IgD-negative memory B cell (primary cell): ENCODE results near the gene PMPCB. TPM values are rescaled to one million over a fixed set of nuclear protein-coding genes. Genes with fewer than 3 reads are reported as not detected.

ENCODE experiments used
- H3K27ac Mint-ChIP-seq, 3 donors: one replicate each; pipeline ENCODE4 v1.8.0; 2020 to 2022; ENCODE audit warnings: mild to moderate bottlenecking in 3 of 3, mixed read lengths in 3 of 3, moderate library complexity in 1 of 3
- H3K27me3 Mint-ChIP-seq: one replicate; pipeline ENCODE4 v1.8.0; 2021; ENCODE audit warnings: mixed read lengths
- H3K36me3 Mint-ChIP-seq: one replicate; pipeline ENCODE4 v1.8.0; 2020; ENCODE audit warnings: mild to moderate bottlenecking, mixed read lengths
- H3K4me1 Mint-ChIP-seq, 3 donors: one replicate each; pipeline ENCODE4 v1.8.0; 2020 to 2022; ENCODE audit warnings: mixed read lengths in 3 of 3, mild to moderate bottlenecking in 1 of 3
- H3K4me3 Mint-ChIP-seq, 4 donors: one replicate each; pipeline ENCODE4 v1.8.0; 2020 to 2022; ENCODE audit warnings: mild to moderate bottlenecking in 4 of 4, mixed read lengths in 4 of 4, moderate library complexity in 3 of 4
- H3K9me3 Mint-ChIP-seq, 3 donors: one replicate each; pipeline ENCODE4 v1.8.0; 2020 to 2021; ENCODE audit warnings: mixed read lengths in 3 of 3, mild to moderate bottlenecking in 1 of 3
- polyA plus RNA-seq: library from polyadenylated mRNA; unstranded; fragments of 300-500 nt; fragmentation: Illumina TruSeq; gene quantifications from one replicate; pipeline ENCODE4 v1.2.3, GENCODE V29; 2021

PMPCB gene
- polyA plus RNA-seq, 1 donor from 2014 or later: 62.6 TPM

GRCh38 chr7:103347507-103348267 lies 50.5 kb downstream of the PMPCB start, which contains the start of gene PSMC2:
Gene PSMC2 (plus strand): TSS chr7:103347643. CDS start chr7:103347712, 69 bp downstream.
- no peaks in the 10 kb centered on the region for H3K36me3 Mint-ChIP-seq
- H3K9me3 Mint-ChIP-seq: no peaks in the 10 kb centered on the region
- H3K27ac Mint-ChIP-seq: peak within 1 kb of the TSS; percentile 61 to 99 (median 96)
- H3K4me3 Mint-ChIP-seq: peak within 1 kb of the TSS; percentile 89 to 100 (median 98)
- peaks cover 1% of the 10 kb centered on the region for H3K27me3 Mint-ChIP-seq
- H3K4me1 Mint-ChIP-seq: peaks cover 46 to 53% (median 47%) of the 10 kb centered on the region in 3 donors

- Mint-ChIP-seq H3K27me3 (peaks cover 1% of the 10 kb centered on the region), H3K36me3 (no peaks in the 10 kb centered on the region), H3K9me3 (no peaks in the 10 kb centered on the region), H3K4me3 (peak overlapping the region; percentile 89 to 100 (median 98)), H3K27ac (peak overlapping the region in 2 of 3 donors; percentile 61 to 99), H3K4me1 (peaks cover 45 to 50% (median 47%) of the 10 kb centered on the region in 3 donors)
Observed at GRCh38 chr7:103348452-103348851, 51.2 kb downstream of the PMPCB start.

- peak overlapping the region; percentile 89 to 100 (median 98) for H3K4me3 Mint-ChIP-seq
- no peaks in the 10 kb centered on the region for H3K36me3 Mint-ChIP-seq
- H3K27me3 Mint-ChIP-seq: peaks cover 1% of the 10 kb centered on the region
- peaks cover 40 to 47% (median 45%) of the 10 kb centered on the region in 3 donors for H3K4me1 Mint-ChIP-seq
- no peaks in the 10 kb centered on the region for H3K9me3 Mint-ChIP-seq
- H3K27ac Mint-ChIP-seq: peak overlapping the region in 2 of 3 donors; percentile 50 to 99
Observed at GRCh38 chr7:103348959-103349358, 51.7 kb downstream of the PMPCB start.

- H3K4me1 Mint-ChIP-seq: peaks cover 35 to 44% (median 43%) of the 10 kb centered on the region in 3 donors
- no peaks in the 10 kb centered on the region for H3K36me3 Mint-ChIP-seq
- H3K27ac Mint-ChIP-seq: peak overlapping the region in 2 of 3 donors; percentile 13 to 74
- H3K4me3 Mint-ChIP-seq: peak overlapping the region; percentile 41 to 98 (median 86)
- H3K9me3 Mint-ChIP-seq: no peaks in the 10 kb centered on the region
- H3K27me3 Mint-ChIP-seq: peaks cover 1% of the 10 kb centered on the region
Observed at GRCh38 chr7:103349805-103350204, 52.6 kb downstream of the PMPCB start.

Other genes with a start within 250 kb of the PMPCB start
- 0.15 TPM for gene FBXL13, start 222.6 kb upstream of the PMPCB start, polyA plus RNA-seq
- 33.2 TPM for gene ARMC10, start 222.3 kb upstream of the PMPCB start, polyA plus RNA-seq
- 8.0 TPM for gene NAPEPLD, start 148.3 kb upstream of the PMPCB start, polyA plus RNA-seq
- 21.9 TPM for gene DNAJC2, start 47.3 kb downstream of the PMPCB start, polyA plus RNA-seq
- 89.1 TPM for gene PSMC2, start 50.2 kb downstream of the PMPCB start, polyA plus RNA-seq
- not detected for gene SLC26A5, start 148.8 kb downstream of the PMPCB start, polyA plus RNA-seq